WTC11 (cell line): ENCODE data around the gene HLA-E. TPM values are rescaled to one million over a fixed set of nuclear protein-coding genes. Genes with fewer than 3 reads are reported as not detected.

Experiments used
- ATAC-seq: fragments of 200-7000 bp; cut with Tn5 transposase; 2 replicates; pipeline ENCODE4 v1.10.0; 2021; ENCODE audit warnings: mild to moderate bottlenecking, moderate library complexity
- CTCF ChIA-PET: fragments of 300-600 bp; sonication (Branson Sonifier 250); formaldehyde crosslinking; loops from one replicate; lab custom pipeline; 2021; ENCODE audit warnings: antibody characterized with exemption; lab: Charles Lee
- POLR2A ChIA-PET: fragments of 350-600 bp; sonication (Branson Sonifier 250); formaldehyde crosslinking; loops from one replicate; lab custom pipeline; 2021; ENCODE audit warnings: antibody characterized with exemption; lab: Charles Lee
- DNase-seq: peaks from one replicate; pipeline ENCODE4 v3.0.0; 2021; ENCODE audit warnings: low spot score
- H3K27ac Mint-ChIP-seq: 2 replicates; pipeline ENCODE4 v1.8.0; 2021; ENCODE audit warnings: mixed read lengths
- H3K27me3 Mint-ChIP-seq: 2 replicates; pipeline ENCODE4 v1.8.0; 2021; ENCODE audit warnings: low read depth, mild to moderate bottlenecking, moderate library complexity, mixed read lengths
- H3K36me3 Mint-ChIP-seq: 2 replicates; pipeline ENCODE4 v1.8.0; 2021; ENCODE audit warnings: mixed read lengths
- H3K4me1 Mint-ChIP-seq: 2 replicates; pipeline ENCODE4 v1.8.0; 2022; ENCODE audit warnings: mixed read lengths
- H3K4me3 Mint-ChIP-seq: 2 replicates; pipeline ENCODE4 v1.8.0; 2021; ENCODE audit warnings: mild to moderate bottlenecking, moderate library complexity, mixed read lengths
- H3K9me3 Mint-ChIP-seq: 2 replicates; pipeline ENCODE4 v1.8.0; 2021; ENCODE audit warnings: mixed read lengths
- AFF4 ChIP-seq: sonication (generic); formaldehyde crosslinking; IDR thresholded peaks from 2 replicates; pipeline ENCODE4 v1.8.1; 2023; ENCODE audit warnings: mild to moderate bottlenecking, missing genetic modification reagents, borderline replicate concordance
- CREM ChIP-seq: sonication (generic); formaldehyde crosslinking; IDR thresholded peaks from 2 replicates; pipeline ENCODE4 v1.8.1; 2022; ENCODE audit warnings: mild to moderate bottlenecking, missing genetic modification reagents, moderate library complexity
- CTCF ChIP-seq: fragments of 200-600 bp; IDR thresholded peaks from 2 replicates; pipeline ENCODE4 v1.8.0; 2022; ENCODE audit warnings: antibody characterized with exemption
- E2F5 ChIP-seq: sonication (generic); formaldehyde crosslinking; IDR thresholded peaks from 2 replicates; pipeline ENCODE4 v1.8.1; 2022; ENCODE audit warnings: mild to moderate bottlenecking, moderate library complexity, missing genetic modification reagents
- EMX1 ChIP-seq: fragments of 250-450 bp; sonication (Bioruptor Pico); IDR thresholded peaks from 2 replicates; pipeline ENCODE4 v1.8.0; 2021; ENCODE audit warnings: mild to moderate bottlenecking
- ETV6 ChIP-seq: sonication (generic); formaldehyde crosslinking; IDR thresholded peaks from 2 replicates; pipeline ENCODE4 v1.8.1; 2022; ENCODE audit warnings: mild to moderate bottlenecking, missing genetic modification reagents
- FOXP1 ChIP-seq: sonication (generic); formaldehyde crosslinking; IDR thresholded peaks from 2 replicates; pipeline ENCODE4 v1.8.0; 2022; ENCODE audit warnings: missing genetic modification reagents, mild to moderate bottlenecking, moderate library complexity, borderline replicate concordance
- GRHL2 ChIP-seq: fragments of 250-450 bp; sonication (Bioruptor Pico); IDR thresholded peaks from 2 replicates; pipeline ENCODE4 v1.8.0; 2022; ENCODE audit warnings: mild to moderate bottlenecking, moderate library complexity; ENCODE audit not compliant: insufficient replicate concordance, severe bottlenecking
- GTF2I ChIP-seq: fragments of 250-450 bp; sonication (Bioruptor Pico); conservative IDR thresholded peaks from 2 replicates; pipeline ENCODE4 v1.4.0; 2021; ENCODE audit warnings: mild to moderate bottlenecking
- IRF1 ChIP-seq: sonication (generic); formaldehyde crosslinking; IDR thresholded peaks from 2 replicates; pipeline ENCODE4 v1.8.0; 2023; ENCODE audit warnings: missing genetic modification reagents
- JUN ChIP-seq: sonication (generic); formaldehyde crosslinking; IDR thresholded peaks from 2 replicates; pipeline ENCODE4 v1.8.0; 2023; ENCODE audit warnings: mild to moderate bottlenecking, missing genetic modification reagents
- MXD4 ChIP-seq: fragments of 250-450 bp; sonication (Bioruptor Pico); IDR thresholded peaks from 2 replicates; pipeline ENCODE4 v1.8.0; 2021; ENCODE audit warnings: mild to moderate bottlenecking, moderate library complexity, borderline replicate concordance
- NR1H2 ChIP-seq: sonication (generic); formaldehyde crosslinking; IDR thresholded peaks from 2 replicates; pipeline ENCODE4 v1.9.0; 2021; ENCODE audit warnings: mild to moderate bottlenecking, moderate library complexity, missing genetic modification reagents
- RORB ChIP-seq: fragments of 250-450 bp; sonication (Bioruptor Pico); IDR thresholded peaks from 2 replicates; pipeline ENCODE4 v1.9.0; 2021; ENCODE audit warnings: mild to moderate bottlenecking
- SMAD4 ChIP-seq: sonication (generic); formaldehyde crosslinking; IDR thresholded peaks from 2 replicates; pipeline ENCODE4 v1.8.0; 2022; ENCODE audit warnings: mild to moderate bottlenecking, missing genetic modification reagents
- TEAD4 ChIP-seq: sonication (generic); formaldehyde crosslinking; IDR thresholded peaks from 2 replicates; pipeline ENCODE4 v1.8.0; 2022; ENCODE audit warnings: mild to moderate bottlenecking, missing genetic modification reagents
- ZNF263 ChIP-seq: sonication (generic); formaldehyde crosslinking; IDR thresholded peaks from 2 replicates; pipeline ENCODE4 v1.8.1; 2022; ENCODE audit warnings: low read depth, mild to moderate bottlenecking, moderate library complexity, missing genetic modification reagents
- ZNF512 ChIP-seq: sonication (generic); formaldehyde crosslinking; IDR thresholded peaks from 2 replicates; pipeline ENCODE4 v1.8.1; 2022; ENCODE audit warnings: missing genetic modification reagents, borderline replicate concordance
- ZNF532 ChIP-seq: fragments of 250-450 bp; sonication (Bioruptor Pico); IDR thresholded peaks from 2 replicates; pipeline ENCODE4 v1.9.0; 2021; ENCODE audit warnings: mild to moderate bottlenecking, borderline replicate concordance
- total RNA-seq: library from RNA; stranded (reverse); gene quantifications from 3 replicates; pipeline ENCODE4 v1.2.3, GENCODE V29; 2021

Gene HLA-E
- total RNA-seq, 1 experiment from 2014 or later, result 44.7 TPM

- ChIA-PET CTCF (interaction anchor here (1.5 kb wide), 1 partner anchor 35 kb away, joined by 3 read pairs; no protein-coding TSS in a partner anchor), POLR2A (no interaction called here)
- H3K9me3 Mint-ChIP-seq, result no peaks in the 10 kb centered on the region
- H3K27me3 Mint-ChIP-seq, result peaks cover 96% of the 10 kb centered on the region
- no peak for DNase-seq
- H3K4me1 Mint-ChIP-seq, result no peaks in the 10 kb centered on the region
- H3K36me3 Mint-ChIP-seq, result no peaks in the 10 kb centered on the region
- no peak overlapping the region for H3K27ac Mint-ChIP-seq
- H3K4me3 Mint-ChIP-seq, result no peak overlapping the region
- ATAC-seq, result no peak
- TF ChIP-seq AFF4 (CRISPR knock-in tag), result no peak
- TF ChIP-seq GRHL2 (CRISPR knock-in tag), result no peak
- no peak for TF ChIP-seq MXD4 (CRISPR knock-in tag)
- no peak for TF ChIP-seq RORB (CRISPR knock-in tag)
- no peak for TF ChIP-seq CREM
- TF ChIP-seq JUN (CRISPR knock-in tag), result no peak
- TF ChIP-seq SMAD4, result no peak
- TF ChIP-seq ETV6, result no peak
- no peak for TF ChIP-seq ZNF263
- TF ChIP-seq CTCF, result no peak
- TF ChIP-seq NR1H2 (CRISPR knock-in tag), result no peak
- TF ChIP-seq ZNF512 (CRISPR knock-in tag), result no peak
- no peak for TF ChIP-seq E2F5 (CRISPR knock-in tag)
- no peak for TF ChIP-seq GTF2I (CRISPR knock-in tag)
- TF ChIP-seq ZNF532, result no peak
- no peak for TF ChIP-seq FOXP1 (CRISPR knock-in tag)
- TF ChIP-seq TEAD4, result no peak
- TF ChIP-seq EMX1 (CRISPR knock-in tag), result no peak
- TF ChIP-seq IRF1, result no peak
Measured at GRCh38 chr6:30459145-30459544, 30.2 kb upstream of the HLA-E start.
